Kidney (tissue), 14 donors: ENCODE data around the gene MAL. TPM values are rescaled to one million over a fixed set of nuclear protein-coding genes. Genes with fewer than 3 reads are reported as not detected.

Experiments
- DNase-seq, 5 donors: peaks; one replicate each; pipeline ENCODE4 v3.0.0-alpha.2; 2013 to 2020
- FAIRE-seq: peaks from 2 replicates; lab custom pipeline; 2012; peaks lifted over from hg19 to GRCh38; lab: Jason Lieb, UNC
- H3K27ac ChIP-seq, 2 donors: one replicate each; pipeline ENCODE4 v1.7.0; 2013; ENCODE audit warnings: low read depth in 2 of 2, low read length in 2 of 2, inconsistent platforms in 1 of 2
- H3K27me3 ChIP-seq: one replicate; pipeline ENCODE4 v1.7.1; 2013; ENCODE audit warnings: low read length, inconsistent platforms; ENCODE audit not compliant: control insufficient read depth, insufficient read depth
- H3K36me3 ChIP-seq, 3 donors: one replicate each; pipeline versions ENCODE4 v1.7.0 to v1.7.1; 2013; ENCODE audit warnings: low read length in 3 of 3, control low read depth in 1 of 3, inconsistent platforms in 1 of 3; ENCODE audit not compliant: insufficient read depth in 3 of 3, control insufficient read depth in 2 of 3
- H3K4me1 ChIP-seq, 3 donors: one replicate each; pipeline versions ENCODE4 v1.7.0 to v1.7.1; 2013; ENCODE audit warnings: low read length in 3 of 3, inconsistent platforms in 1 of 3, low read depth in 1 of 3; ENCODE audit not compliant: control insufficient read depth in 2 of 3, insufficient read depth in 2 of 3
- H3K4me3 ChIP-seq, 3 donors: one replicate each; pipeline versions ENCODE4 v1.7.0 to v1.8.1; 2013; ENCODE audit warnings: low read length in 3 of 3, control low read depth in 1 of 3, inconsistent platforms in 1 of 3
- H3K9ac ChIP-seq, 3 donors: one replicate each; pipeline versions ENCODE4 v1.7.0 to v1.7.1; 2013; ENCODE audit warnings: low read length in 3 of 3, control low read depth in 1 of 3, inconsistent platforms in 1 of 3
- H3K9me3 ChIP-seq, 3 donors: one replicate each; pipeline versions ENCODE4 v1.7.0 to v1.7.1; 2013; ENCODE audit warnings: low read length in 3 of 3, control low read depth in 1 of 3, inconsistent platforms in 1 of 3; ENCODE audit not compliant: control insufficient read depth in 2 of 3, insufficient read depth in 1 of 3
- CTCF ChIP-seq: IDR thresholded peaks from 3 replicates; pipeline ENCODE4 v1.5.1; 2012; ENCODE audit warnings: mild to moderate bottlenecking, moderate library complexity, borderline replicate concordance; ENCODE audit not compliant: insufficient read depth; ENCODE audit errors: extremely low read depth
- intact Hi-C: fragments of 100-400 bp; cut with DNase I; formaldehyde crosslinking; loops from one replicate; pipeline ENCODE4 v1.11.1; 2022
- polyA plus RNA-seq: library from polyadenylated mRNA; stranded (reverse); fragments of 350-450 nt; fragmentation: Illumina TruSeq; extraction: RNeasy Lipid Tissue Mini Kit (QIAGEN cat#74804); gene quantifications from one replicate; pipeline ENCODE4 v1.2.3, GENCODE V29; 2014; ENCODE audit warnings: low read depth, low replicate concordance; ENCODE audit not compliant: insufficient read depth
- total RNA-seq: library from RNA; stranded (reverse); fragmentation: NEBNext Ultra II Directional; extraction: Animal tissue kit (Norgen Biotek cat#: 25700); gene quantifications from one replicate; pipeline ENCODE4 v1.2.1, GENCODE V29; 2021
- donor health status: control.
- donor health status: control.
- donor health status: control.
- donor health status: control.
- donor health status: control.
- donor health status: DM: yes; HTN: yes; CAD: no.
- donor health status: Normal renal cell carcinoma (clear cell type).

The MAL gene
- total and polyA plus RNA-seq, 2 donors from 2014 or later = 477 to 1,006 TPM

DNA sequence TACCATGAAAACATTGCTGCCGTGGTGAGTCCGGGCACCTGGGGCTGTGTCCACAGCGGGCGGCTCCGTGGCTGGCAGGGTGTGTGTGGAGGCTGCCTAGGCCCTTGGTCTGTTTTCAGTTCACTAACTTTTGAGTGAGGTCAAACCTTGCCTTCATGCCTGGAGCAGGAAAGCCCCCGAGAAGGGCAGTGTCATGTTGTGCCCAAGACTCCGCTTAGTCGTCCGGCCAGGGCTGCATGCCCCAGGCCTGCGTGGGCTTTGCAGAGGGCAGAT is 24.1 kb downstream of the MAL start:
- H3K4me1 ChIP-seq = peaks cover 0 to 27% (median 24%) of the 10 kb centered on the region in 3 donors
- intact Hi-C loops = no loop called here
- FAIRE-seq (no peak), DNase-seq (no peak)
- peak overlapping the region in 1 of 2 donors; percentile 91 for H3K27ac ChIP-seq
- H3K36me3 ChIP-seq = peaks cover 0 to 16% (median 0%) of the 10 kb centered on the region in 3 donors
- H3K9me3 ChIP-seq = no peaks in the 10 kb centered on the region
- TF ChIP-seq CTCF = no peak
- H3K9ac ChIP-seq = peak overlapping the region in 1 of 3 donors; percentile 22
- no peaks in the 10 kb centered on the region for H3K27me3 ChIP-seq
- no peak overlapping the region for H3K4me3 ChIP-seq

DNA sequence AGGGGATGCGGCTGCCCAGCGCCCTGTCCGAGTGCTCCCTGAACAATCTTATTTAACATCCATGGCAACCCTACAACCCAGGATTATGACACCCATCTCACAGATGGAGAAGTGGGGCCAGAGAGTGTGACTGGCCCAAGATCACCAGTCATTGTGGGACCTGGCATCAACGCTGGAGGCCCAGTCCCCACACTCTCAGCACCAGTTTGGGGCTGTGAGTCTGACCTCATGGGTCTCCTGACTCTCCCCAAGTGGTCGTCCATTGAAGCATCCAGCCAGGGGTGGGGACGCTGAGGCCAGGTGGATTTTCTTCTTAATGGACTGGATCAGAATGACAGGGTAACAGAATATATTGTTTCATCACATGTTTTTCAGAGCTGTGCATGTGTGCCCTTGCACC is 24.5 kb downstream of the MAL start:
- H3K4me1 ChIP-seq = peaks cover 0 to 24% (median 21%) of the 10 kb centered on the region in 3 donors
- H3K27me3 ChIP-seq = no peaks in the 10 kb centered on the region
- FAIRE-seq = no peak
- peak overlapping the region in 1 of 2 donors; percentile 91 for H3K27ac ChIP-seq
- H3K4me3 ChIP-seq = no peak overlapping the region
- H3K36me3 ChIP-seq = peaks cover 0 to 13% (median 0%) of the 10 kb centered on the region in 3 donors
- TF ChIP-seq CTCF = no peak
- intact Hi-C loops = no loop called here
- DNase-seq = no peak
- H3K9ac ChIP-seq = peak overlapping the region in 1 of 3 donors; percentile 22
- H3K9me3 ChIP-seq = no peaks in the 10 kb centered on the region

GRCh38 chr2:95050385-95051300 is 25.1 kb downstream of the MAL start:
- Histone ChIP-seq H3K27ac (peak overlapping the region; percentile 71 to 91), H3K4me1 (peaks cover 0 to 26% (median 21%) of the 10 kb centered on the region in 3 donors), H3K9me3 (no peaks in the 10 kb centered on the region), H3K4me3 (no peak overlapping the region), H3K9ac (no peak overlapping the region), H3K27me3 (no peaks in the 10 kb centered on the region), H3K36me3 (peaks cover 0 to 9% (median 0%) of the 10 kb centered on the region in 3 donors)
- no peak for TF ChIP-seq CTCF
- no peak for DNase-seq
- intact Hi-C loops = no loop called here
- no peak for FAIRE-seq
